Skeletal muscle satellite cell (primary cell): ENCODE results near the gene TMEM151A.
"Not testable (repeated sequence)": the region's sequence is repeated elsewhere in the genome, so short reads cannot be mapped to it uniquely, and the experiment has no call there.

Source experiments
- H3K27me3 ChIP-seq: 2 replicates; pipeline ENCODE4 v1.7.0; 2013; ENCODE audit warnings: low read length; ENCODE audit not compliant: control insufficient read depth, insufficient read depth
- H3K36me3 ChIP-seq: 2 replicates; pipeline ENCODE4 v1.7.0; 2013; ENCODE audit warnings: mild to moderate bottlenecking, control low read depth, low read length; ENCODE audit not compliant: insufficient read depth
- H3K4me1 ChIP-seq: 2 replicates; pipeline ENCODE4 v1.7.0; 2013; ENCODE audit warnings: low read length; ENCODE audit not compliant: control insufficient read depth, insufficient read depth
- H3K4me2 ChIP-seq: 2 replicates; pipeline ENCODE4 v1.7.0; 2013; ENCODE audit warnings: mild to moderate bottlenecking, low read length
- H3K4me3 ChIP-seq: 2 replicates; pipeline ENCODE4 v1.7.0; 2013; ENCODE audit warnings: low read length
- H3K9ac ChIP-seq: 2 replicates; pipeline ENCODE4 v1.7.0; 2013; ENCODE audit warnings: mild to moderate bottlenecking, low read depth, low read length, moderate library complexity
- H3K9me3 ChIP-seq: replicated peaks from 2 replicates; pipeline ENCODE4 v1.7.0; 2013; ENCODE audit warnings: mild to moderate bottlenecking, control low read depth, low read length

The TMEM151A gene

GRCh38 chr11:66268244-66268951, 23.3 kb upstream of the TMEM151A start, which contains the start of gene RAB1B:
Gene RAB1B (plus strand): TSS chr11:66268639. CDS start chr11:66268680, 41 bp downstream.
- Histone ChIP-seq H3K27me3 (no peaks in the 10 kb centered on the region), H3K36me3 (peaks cover 56% of the 10 kb centered on the region), H3K4me3 (peak within 1 kb of the TSS; percentile 97), H3K9me3 (no peaks in the 10 kb centered on the region), H3K4me1 (peaks cover 22% of the 10 kb centered on the region), H3K4me2 (peak within 1 kb of the TSS; percentile 96), H3K9ac (peak within 1 kb of the TSS; percentile 98)

GRCh38 chr11:66268952-66269905, 22.5 kb upstream of the TMEM151A start:
- Histone ChIP-seq H3K36me3 (peaks cover 57% of the 10 kb centered on the region), H3K4me2 (peak overlapping the region; percentile 89), H3K27me3 (no peaks in the 10 kb centered on the region), H3K9me3 (no peaks in the 10 kb centered on the region), H3K4me3 (peak overlapping the region; percentile 97), H3K9ac (peak overlapping the region; percentile 98), H3K4me1 (peaks cover 22% of the 10 kb centered on the region)

- H3K36me3 ChIP-seq: peaks cover 55% of the 10 kb centered on the region
These were observed 19.9 kb upstream of the TMEM151A start for GRCh38 chr11:66271816-66272215.

GRCh38 chr11:66272596-66272995, 19.1 kb upstream of the TMEM151A start:
- H3K27me3 ChIP-seq: no peaks in the 10 kb centered on the region
- peaks cover 53% of the 10 kb centered on the region for H3K36me3 ChIP-seq
- no peaks in the 10 kb centered on the region for H3K9me3 ChIP-seq
- H3K9ac ChIP-seq: no peak overlapping the region
- peaks cover 14% of the 10 kb centered on the region for H3K4me1 ChIP-seq
- H3K4me2 ChIP-seq: no peak overlapping the region
- H3K4me3 ChIP-seq: no peak overlapping the region

More at GRCh38 chr11:66271816-66272215, 19.9 kb upstream of the TMEM151A start:
- Histone ChIP-seq H3K9me3 (no peaks in the 10 kb centered on the region), H3K4me1 (peaks cover 17% of the 10 kb centered on the region), H3K9ac (no peak overlapping the region), H3K4me2 (no peak overlapping the region), H3K4me3 (no peak overlapping the region), H3K27me3 (no peaks in the 10 kb centered on the region)

GRCh38 chr11:66274219-66274618, 17.5 kb upstream of the TMEM151A start:
- Histone ChIP-seq H3K4me2 (no peak overlapping the region), H3K27me3 (no peaks in the 10 kb centered on the region), H3K36me3 (peaks cover 53% of the 10 kb centered on the region), H3K4me1 (peaks cover 12% of the 10 kb centered on the region), H3K9ac (no peak overlapping the region), H3K4me3 (no peak overlapping the region), H3K9me3 (no peaks in the 10 kb centered on the region)

- Histone ChIP-seq H3K9me3 (no peaks in the 10 kb centered on the region), H3K36me3 (peaks cover 49% of the 10 kb centered on the region), H3K27me3 (no peaks in the 10 kb centered on the region), H3K4me3 (no peak overlapping the region), H3K4me1 (peaks cover 9% of the 10 kb centered on the region), H3K9ac (no peak overlapping the region), H3K4me2 (no peak overlapping the region)
These were observed 16.3 kb upstream of the TMEM151A start for GRCh38 chr11:66275396-66275795.

GRCh38 chr11:66275984-66276612, 15.6 kb upstream of the TMEM151A start:
- Histone ChIP-seq H3K4me2 (no peak overlapping the region), H3K36me3 (peaks cover 46% of the 10 kb centered on the region), H3K4me3 (no peak overlapping the region), H3K27me3 (no peaks in the 10 kb centered on the region), H3K9me3 (no peaks in the 10 kb centered on the region), H3K9ac (no peak overlapping the region), H3K4me1 (peaks cover 16% of the 10 kb centered on the region)

- H3K9ac ChIP-seq, H3K4me2 ChIP-seq, H3K4me3 ChIP-seq, H3K27me3 ChIP-seq, H3K9me3 ChIP-seq: not testable (repeated sequence)
- Histone ChIP-seq H3K4me1 (peaks cover 19% of the 10 kb centered on the region), H3K36me3 (peaks cover 44% of the 10 kb centered on the region)
These were observed 15.1 kb upstream of the TMEM151A start for GRCh38 chr11:66276619-66277018.

- H3K9ac ChIP-seq, H3K9me3 ChIP-seq, H3K4me3 ChIP-seq, H3K4me2 ChIP-seq, H3K27me3 ChIP-seq: not testable (repeated sequence)
- H3K4me1 ChIP-seq: peaks cover 19% of the 10 kb centered on the region
- H3K36me3 ChIP-seq: peaks cover 39% of the 10 kb centered on the region
These were observed 14.6 kb upstream of the TMEM151A start for GRCh38 chr11:66277064-66277463.

- Histone ChIP-seq H3K4me1 (peaks cover 21% of the 10 kb centered on the region), H3K27me3 (no peaks in the 10 kb centered on the region), H3K9me3 (no peaks in the 10 kb centered on the region), H3K36me3 (peaks cover 33% of the 10 kb centered on the region), H3K9ac (peak within 1 kb of the TSS; percentile 41), H3K4me3 (peak within 1 kb of the TSS; percentile 47), H3K4me2 (peak within 1 kb of the TSS; percentile 76)
These were observed 14.0 kb upstream of the TMEM151A start, which contains the start of gene CNIH2 for GRCh38 chr11:66277471-66278362. Gene CNIH2 (plus strand): TSS chr11:66278175. CDS start chr11:66278457, 282 bp downstream.
